HG03135 (cell line): ENCODE measurements around the gene IPPK.

Source experiments
- ATAC-seq: cut with Tn5 transposase; IDR thresholded peaks from one replicate; pipeline ENCODE4 v1.9.1; 2021; ENCODE audit warnings: mild to moderate bottlenecking, moderate library complexity; ENCODE audit not compliant: unreplicated experiment

IPPK gene

GRCh38 chr9:92616199-92616641, 53.7 kb downstream of the IPPK start:
- no peak for ATAC-seq

GRCh38 chr9:92615790-92616189, 54.1 kb downstream of the IPPK start:
- no peak for ATAC-seq

- ATAC-seq: no peak
Measured at GRCh38 chr9:92614763-92615461, 55.0 kb downstream of the IPPK start.

- ATAC-seq: no peak
Measured at GRCh38 chr9:92614123-92614510, 55.8 kb downstream of the IPPK start.

GRCh38 chr9:92613268-92614122, 56.4 kb downstream of the IPPK start:
- no peak for ATAC-seq

- ATAC-seq: no peak
Measured at GRCh38 chr9:92612816-92613215, 57.1 kb downstream of the IPPK start.

GRCh38 chr9:92612292-92612691, 57.6 kb downstream of the IPPK start:
- ATAC-seq: no peak

GRCh38 chr9:92611621-92612285, 58.2 kb downstream of the IPPK start:
- ATAC-seq: no peak

GRCh38 chr9:92610470-92611420, 59.2 kb downstream of the IPPK start:
- ATAC-seq: no peak

- ATAC-seq: no peak
Measured at GRCh38 chr9:92608909-92609445, 61.0 kb downstream of the IPPK start.

GRCh38 chr9:92608241-92608908, 61.6 kb downstream of the IPPK start:
- ATAC-seq: no peak

GRCh38 chr9:92607773-92608172, 62.2 kb downstream of the IPPK start:
- no peak for ATAC-seq

- ATAC-seq: peak; percentile 59
Measured at GRCh38 chr9:92607088-92607487, 62.8 kb downstream of the IPPK start.

- no peak for ATAC-seq
Measured at GRCh38 chr9:92605224-92605623, 64.7 kb downstream of the IPPK start.

GRCh38 chr9:92603990-92604389, 65.9 kb downstream of the IPPK start:
- ATAC-seq: no peak

GRCh38 chr9:92603100-92603499, 66.8 kb downstream of the IPPK start:
- ATAC-seq: no peak

- no peak for ATAC-seq
Measured at GRCh38 chr9:92602413-92602812, 67.5 kb downstream of the IPPK start.

GRCh38 chr9:92601451-92601850, 68.5 kb downstream of the IPPK start:
- no peak for ATAC-seq

- ATAC-seq: no peak
Measured at GRCh38 chr9:92600462-92601261, 69.3 kb downstream of the IPPK start.
